Bronchial epithelial cell (primary cell): ENCODE results near the gene BABAM2. TPM values are rescaled to one million over a fixed set of nuclear protein-coding genes. Genes with fewer than 3 reads are reported as not detected.

Source experiments
- DNase-seq: peaks from one replicate; pipeline ENCODE4 v3.0.0-alpha.2; 2010; ENCODE audit warnings: low read depth
- FAIRE-seq: peaks from 2 replicates; lab custom pipeline; 2011; peaks lifted over from hg19 to GRCh38; lab: Jason Lieb, UNC
- H3K27me3 ChIP-seq: 2 replicates; pipeline ENCODE4 v1.5.1; 2011; ENCODE audit warnings: low read length; ENCODE audit not compliant: control insufficient read depth, insufficient read depth
- H3K36me3 ChIP-seq: 2 replicates; pipeline ENCODE4 v1.5.1; 2011; ENCODE audit warnings: low read length; ENCODE audit not compliant: control insufficient read depth, insufficient read depth
- H3K4me3 ChIP-seq: 2 replicates; pipeline ENCODE4 v1.5.1; 2011; ENCODE audit warnings: mild to moderate bottlenecking, low read depth, low read length, control low read depth
- total RNA-seq: library from RNA; depleted of rRNA; stranded (reverse); fragments of >200 nt; gene quantifications from 2 replicates; pipeline ENCODE4 v1.2.1, GENCODE V29; 2014
- TF ChIP-seq, protein P1 (sequence below): IDR thresholded peaks from 2 replicates; pipeline ENCODE4 v1.5.1; 2011; ENCODE audit warnings: mild to moderate bottlenecking, moderate library complexity, low read length, control low read depth, inconsistent platforms; ENCODE audit not compliant: insufficient read depth, severe bottlenecking

Gene BABAM2
- total RNA-seq, 1 donor from 2014 or later = 8.4 TPM

DNA sequence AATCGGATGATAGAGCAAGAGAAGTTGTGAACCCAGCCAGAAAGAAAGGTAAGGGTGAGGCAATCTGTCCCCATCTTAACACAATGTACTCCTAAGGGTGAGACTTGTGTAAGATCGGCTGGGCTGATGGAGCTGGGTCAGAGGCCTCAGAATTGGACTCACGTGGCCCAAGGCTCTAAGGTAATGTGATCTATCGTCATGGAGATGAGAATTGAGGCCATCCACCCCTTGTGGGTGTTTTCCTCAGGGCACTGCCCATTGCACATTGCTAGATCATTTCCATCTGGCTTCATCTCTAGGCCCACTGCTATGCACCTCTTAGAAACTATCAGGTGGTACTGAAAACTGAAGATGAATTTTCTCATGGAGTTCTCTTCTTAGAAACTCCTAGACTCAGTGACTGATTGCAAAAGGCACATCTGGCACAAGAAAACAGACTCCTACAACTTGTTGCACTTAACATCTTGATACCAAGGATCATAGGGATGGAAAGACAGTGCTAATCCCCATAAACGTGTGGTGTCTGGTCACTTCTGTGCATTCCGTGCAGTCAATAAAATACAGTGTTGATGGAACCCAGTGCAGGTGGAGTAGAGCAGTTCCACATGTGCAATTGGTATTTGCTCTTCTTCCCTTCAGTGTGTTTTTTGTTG lies 273.2 kb downstream of the BABAM2 start:
- no peaks in the 10 kb centered on the region for H3K27me3 ChIP-seq
- H3K36me3 ChIP-seq = no peaks in the 10 kb centered on the region
- TF ChIP-seq, protein P1, sequence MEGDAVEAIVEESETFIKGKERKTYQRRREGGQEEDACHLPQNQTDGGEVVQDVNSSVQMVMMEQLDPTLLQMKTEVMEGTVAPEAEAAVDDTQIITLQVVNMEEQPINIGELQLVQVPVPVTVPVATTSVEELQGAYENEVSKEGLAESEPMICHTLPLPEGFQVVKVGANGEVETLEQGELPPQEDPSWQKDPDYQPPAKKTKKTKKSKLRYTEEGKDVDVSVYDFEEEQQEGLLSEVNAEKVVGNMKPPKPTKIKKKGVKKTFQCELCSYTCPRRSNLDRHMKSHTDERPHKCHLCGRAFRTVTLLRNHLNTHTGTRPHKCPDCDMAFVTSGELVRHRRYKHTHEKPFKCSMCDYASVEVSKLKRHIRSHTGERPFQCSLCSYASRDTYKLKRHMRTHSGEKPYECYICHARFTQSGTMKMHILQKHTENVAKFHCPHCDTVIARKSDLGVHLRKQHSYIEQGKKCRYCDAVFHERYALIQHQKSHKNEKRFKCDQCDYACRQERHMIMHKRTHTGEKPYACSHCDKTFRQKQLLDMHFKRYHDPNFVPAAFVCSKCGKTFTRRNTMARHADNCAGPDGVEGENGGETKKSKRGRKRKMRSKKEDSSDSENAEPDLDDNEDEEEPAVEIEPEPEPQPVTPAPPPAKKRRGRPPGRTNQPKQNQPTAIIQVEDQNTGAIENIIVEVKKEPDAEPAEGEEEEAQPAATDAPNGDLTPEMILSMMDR = no peak
- FAIRE-seq = no peak
- DNase-seq = no peak
- H3K4me3 ChIP-seq = no peak overlapping the region

DNA sequence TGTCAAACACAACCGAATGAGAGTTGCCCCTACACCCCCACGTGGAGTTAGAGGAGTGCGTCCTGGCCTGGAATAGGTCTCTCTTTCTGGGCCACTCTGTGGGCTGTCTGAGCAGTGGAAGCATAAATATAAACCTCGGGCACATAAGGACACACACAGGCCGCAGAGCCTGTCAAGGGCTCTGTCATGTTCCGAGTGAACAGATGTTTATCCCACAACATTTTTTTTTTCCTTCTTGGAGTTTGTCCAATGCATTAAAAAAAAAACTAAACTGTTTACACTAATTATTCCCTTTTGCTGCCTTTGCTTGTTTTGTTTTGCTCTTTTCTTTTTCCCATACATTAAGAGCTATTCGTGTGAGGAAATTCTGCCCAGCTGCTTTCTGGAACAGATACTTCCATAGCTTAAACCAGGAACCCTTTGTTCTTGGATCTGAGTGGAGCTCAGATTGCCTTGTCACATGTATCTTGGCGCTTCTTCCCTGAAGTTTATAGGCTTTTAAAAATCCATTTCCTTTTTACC lies 273.8 kb downstream of the BABAM2 start:
- DNase-seq (no peak), FAIRE-seq (no peak)
- Histone ChIP-seq H3K27me3 (no peaks in the 10 kb centered on the region), H3K4me3 (no peak overlapping the region), H3K36me3 (no peaks in the 10 kb centered on the region)
- TF ChIP-seq, protein P1 = no peak

DNA sequence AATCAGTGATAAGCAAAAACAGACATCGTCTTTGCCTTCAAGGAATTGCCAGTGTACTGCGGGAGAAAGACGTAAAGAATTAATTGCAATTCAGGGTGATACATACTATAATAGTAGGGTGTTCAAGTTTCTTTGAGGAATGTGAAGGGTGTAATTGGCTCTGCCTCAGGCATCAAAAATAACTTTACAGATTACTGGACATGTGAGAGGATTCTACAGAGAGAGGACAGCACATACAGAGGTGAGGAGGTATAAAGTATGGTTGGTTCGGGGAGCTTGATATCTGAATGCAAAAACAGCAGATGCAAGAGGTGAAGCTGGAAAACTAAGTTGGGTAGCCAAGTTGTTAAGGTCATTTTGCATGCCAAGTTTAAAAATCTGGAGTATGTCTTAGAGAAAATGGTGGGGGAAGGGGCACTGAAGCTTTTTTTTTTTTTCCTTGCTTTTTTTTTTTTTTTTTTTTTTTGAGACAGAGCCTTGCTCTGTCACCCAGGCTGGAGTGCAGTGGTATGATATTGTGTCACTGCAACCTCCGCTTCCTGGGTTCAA lies 274.6 kb downstream of the BABAM2 start:
- no peak for FAIRE-seq

DNA sequence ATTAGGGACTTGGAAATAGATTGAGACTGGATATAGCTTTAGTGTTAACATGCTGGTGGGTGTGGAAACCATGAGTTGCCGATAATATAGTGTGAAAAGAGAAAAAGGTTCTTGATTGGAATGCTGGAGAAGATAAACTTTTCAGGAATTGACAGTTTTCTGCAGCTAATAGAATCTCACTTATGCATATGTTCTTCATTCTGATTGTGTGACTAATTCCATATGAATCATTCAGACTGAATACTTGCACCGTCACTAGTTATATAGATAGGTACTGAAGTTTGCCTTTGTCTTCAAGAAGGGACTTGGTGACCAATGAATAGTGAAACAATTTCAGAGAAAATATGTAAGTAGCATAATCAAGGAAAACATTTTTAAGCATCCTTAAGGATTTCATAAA lies 276.4 kb downstream of the BABAM2 start:
- DNase-seq = peak; percentile 86
- FAIRE-seq = no peak
- Histone ChIP-seq H3K36me3 (no peaks in the 10 kb centered on the region), H3K4me3 (no peak overlapping the region), H3K27me3 (no peaks in the 10 kb centered on the region)
- TF ChIP-seq, protein P1 = no peak

More for the DNA sequence above, 274.6 kb downstream of the BABAM2 start:
- no peaks in the 10 kb centered on the region for H3K27me3 ChIP-seq
- H3K4me3 ChIP-seq = no peak overlapping the region
- no peak for DNase-seq
- TF ChIP-seq, protein P1 = no peak
- no peaks in the 10 kb centered on the region for H3K36me3 ChIP-seq

DNA sequence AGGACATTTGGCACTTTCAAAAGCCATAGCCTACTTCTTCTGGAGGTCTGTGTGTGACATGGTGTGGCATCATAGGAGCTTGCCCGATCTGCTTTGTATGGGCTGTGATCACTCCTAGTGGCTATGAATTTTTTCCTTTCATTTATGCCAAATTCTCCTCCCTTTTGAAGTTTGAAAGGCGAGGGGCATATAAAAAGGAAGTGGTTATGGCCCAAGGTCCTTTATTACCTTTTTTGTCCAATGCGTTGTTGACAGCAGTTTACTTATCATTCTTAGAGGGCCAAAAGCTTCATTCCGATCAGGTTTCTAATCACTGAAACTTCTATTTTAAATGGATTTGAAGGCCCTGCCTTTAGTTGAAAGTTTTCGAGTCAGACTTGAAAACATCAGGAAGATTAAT lies 277.8 kb downstream of the BABAM2 start:
- no peak for DNase-seq
- FAIRE-seq = no peak
- TF ChIP-seq, protein P1 = no peak
- Histone ChIP-seq H3K27me3 (no peaks in the 10 kb centered on the region), H3K4me3 (no peak overlapping the region), H3K36me3 (no peaks in the 10 kb centered on the region)
